Measurements from ENCODE around the gene KIDINS220. TPM values are rescaled to one million over a fixed set of nuclear protein-coding genes. Genes with fewer than 3 reads are reported as not detected.

KIDINS220 gene
- total and polyA plus RNA-seq, 9 donors, result 33.8 to 96.9 (median 66.7) TPM

- Histone ChIP-seq H3K36me3 (no peaks in the 10 kb centered on the region), H3K9me3 (no peaks in the 10 kb centered on the region), H3K4me3 (no peak overlapping the region), H3K27me3 (no peaks in the 10 kb centered on the region), H3K27ac (no peak overlapping the region), H3K4me1 (ENCODE audit: insufficient read depth) (no peaks in the 10 kb centered on the region)
- WGBS, 3 donors, result 80 to 83% (median 83%) methylated on average over 16 of the region's 16 CpGs
- intact Hi-C loops (cut with DNase I), result no loop called here
- TF ChIP-seq POLR2A (IDR thresholded peaks at IDR 0.05) (no peak), CTCF (IDR thresholded peaks at IDR 0.05) (no peak), EP300 (IDR thresholded peaks at IDR 0.05) (no peak)
- no peak for DNase-seq
These were observed 135.6 kb downstream of the KIDINS220 start for GRCh38 chr2:8701681-8702379.

- no peak for DNase-seq
- no peak overlapping the region for H3K27ac ChIP-seq
- 82 to 88% (median 87%) methylated on average over 7 of the region's 7 CpGs for WGBS, 3 donors
- no peaks in the 10 kb centered on the region for H3K27me3 ChIP-seq
- H3K4me1 ChIP-seq (ENCODE audit: insufficient read depth), result no peaks in the 10 kb centered on the region
- H3K9me3 ChIP-seq, result no peaks in the 10 kb centered on the region
- no peak for TF ChIP-seq CTCF (IDR thresholded peaks at IDR 0.05)
- no peak for TF ChIP-seq EP300 (IDR thresholded peaks at IDR 0.05)
- no peak for TF ChIP-seq POLR2A (IDR thresholded peaks at IDR 0.05)
- intact Hi-C loops (cut with DNase I), result no loop called here
- no peak overlapping the region for H3K4me3 ChIP-seq
- H3K36me3 ChIP-seq, result no peaks in the 10 kb centered on the region
These were observed 137.6 kb downstream of the KIDINS220 start for GRCh38 chr2:8699839-8700238.

- no peak for TF ChIP-seq CTCF (IDR thresholded peaks at IDR 0.05)
- TF ChIP-seq EP300 (IDR thresholded peaks at IDR 0.05), result no peak
- no peak for TF ChIP-seq POLR2A (IDR thresholded peaks at IDR 0.05)
- no peaks in the 10 kb centered on the region for H3K27me3 ChIP-seq
- no peak for DNase-seq
- intact Hi-C loops (cut with DNase I), result no loop called here
- no peak overlapping the region for H3K4me3 ChIP-seq
- H3K27ac ChIP-seq, result no peak overlapping the region
- no peaks in the 10 kb centered on the region for H3K9me3 ChIP-seq
- WGBS, 3 donors, result 80 to 83% (median 82%) methylated on average over 5 of the region's 5 CpGs
- no peaks in the 10 kb centered on the region for H3K36me3 ChIP-seq
- peaks cover 3% of the 10 kb centered on the region for H3K4me1 ChIP-seq (ENCODE audit: insufficient read depth)
These were observed 140.2 kb downstream of the KIDINS220 start for GRCh38 chr2:8697190-8697589.

GRCh38 chr2:8694737-8695136 lies 142.7 kb downstream of the KIDINS220 start:
- intact Hi-C loops (cut with DNase I), result loop anchor here in 1 of 4 donors (5.0 kb wide), 1 partner anchor 1262 kb away; no protein-coding TSS in a partner anchor

More at GRCh38 chr2:8694737-8695136, 142.7 kb downstream of the KIDINS220 start:
- DNase-seq, result no peak
- H3K36me3 ChIP-seq, result no peaks in the 10 kb centered on the region
- no peaks in the 10 kb centered on the region for H3K9me3 ChIP-seq
- no peak for TF ChIP-seq EP300 (IDR thresholded peaks at IDR 0.05)
- no peak for TF ChIP-seq CTCF (IDR thresholded peaks at IDR 0.05)
- TF ChIP-seq POLR2A (IDR thresholded peaks at IDR 0.05), result no peak
- no peak overlapping the region for H3K27ac ChIP-seq
- no peaks in the 10 kb centered on the region for H3K27me3 ChIP-seq
- H3K4me3 ChIP-seq, result no peak overlapping the region
- 85 to 88% (median 87%) methylated on average over 8 of the region's 8 CpGs for WGBS, 3 donors
- H3K4me1 ChIP-seq (ENCODE audit: insufficient read depth), result peaks cover 3% of the 10 kb centered on the region

All from ovary (tissue), 9 donors.